Erythroblast (primary cell): ENCODE results near the gene ISLR2.

ENCODE experiments used
- GATA1 ChIP-seq: IDR thresholded peaks from 2 replicates; pipeline ENCODE4 v1.6.1; 2011; ENCODE audit warnings: low read depth, mild to moderate bottlenecking, control low read depth, low read length, moderate library complexity
- POLR2A ChIP-seq: IDR thresholded peaks from 2 replicates; pipeline ENCODE4 v1.6.1; 2011; ENCODE audit warnings: mild to moderate bottlenecking, low read length

- TF ChIP-seq POLR2A (no peak), GATA1 (no peak)
Measured at GRCh38 chr15:74165461-74165860, 35.1 kb downstream of the ISLR2 start.
